H9 (cell line): Measurements from ENCODE around the gene UBE2D1. TPM values are rescaled to one million over a fixed set of nuclear protein-coding genes. Genes with fewer than 3 reads are reported as not detected.

Source experiments
- DNase-seq: peaks from one replicate; pipeline ENCODE4 v3.0.0-alpha.2; 2017
- H2AFZ ChIP-seq: one replicate; pipeline ENCODE4 v1.6.1; 2013; ENCODE audit warnings: mild to moderate bottlenecking, low read length, control low read depth, moderate library complexity
- H2AK5ac ChIP-seq: 2 replicates; pipeline ENCODE4 v1.6.1; 2013; ENCODE audit warnings: low read length, control low read depth, mixed read lengths; ENCODE audit not compliant: insufficient read length
- H2BK120ac ChIP-seq: one replicate; pipeline ENCODE4 v1.6.1; 2013; ENCODE audit warnings: low read depth, mild to moderate bottlenecking, low read length, control low read depth, inconsistent platforms; ENCODE audit not compliant: poor library complexity, severe bottlenecking
- H2BK12ac ChIP-seq: 2 replicates; pipeline ENCODE4 v1.6.1; 2013; ENCODE audit warnings: low read length, control low read depth, mixed read lengths, low read depth; ENCODE audit not compliant: insufficient read length
- H2BK15ac ChIP-seq: 2 replicates; pipeline ENCODE4 v1.6.1; 2013; ENCODE audit warnings: low read depth, low read length, control low read depth
- H2BK20ac ChIP-seq: one replicate; pipeline ENCODE4 v1.6.1; 2013; ENCODE audit warnings: low read depth, mild to moderate bottlenecking, low read length, control low read depth, inconsistent platforms; ENCODE audit not compliant: poor library complexity, severe bottlenecking
- H2BK5ac ChIP-seq: 2 replicates; pipeline ENCODE4 v1.6.1; 2013; ENCODE audit warnings: low read length, control low read depth, mixed read lengths; ENCODE audit not compliant: insufficient read length
- H3K14ac ChIP-seq: 2 replicates; pipeline ENCODE4 v1.6.1; 2013; ENCODE audit warnings: low read length, control low read depth; ENCODE audit not compliant: insufficient read depth
- H3K18ac ChIP-seq: 2 replicates; pipeline ENCODE4 v1.6.1; 2013; ENCODE audit warnings: low read depth, mild to moderate bottlenecking, mixed read lengths, low read length, control low read depth; ENCODE audit not compliant: insufficient read length
- H3K23ac ChIP-seq: 2 replicates; pipeline ENCODE4 v1.6.1; 2013; ENCODE audit warnings: low read length, control low read depth, mixed read lengths, low read depth; ENCODE audit not compliant: insufficient read length
- H3K23me2 ChIP-seq: 2 replicates; pipeline ENCODE4 v1.6.1; 2013; ENCODE audit warnings: low read depth, mild to moderate bottlenecking, mixed read lengths, low read length, control low read depth; ENCODE audit not compliant: insufficient read length, poor library complexity, severe bottlenecking
- H3K27ac ChIP-seq: 2 replicates; pipeline ENCODE4 v1.5.1; 2013; ENCODE audit warnings: low read length, control low read depth, mixed read lengths, low read depth; ENCODE audit not compliant: insufficient read length
- H3K27me3 ChIP-seq: 2 replicates; pipeline ENCODE4 v1.6.1; 2013; ENCODE audit warnings: low read length, control low read depth, inconsistent platforms; ENCODE audit not compliant: insufficient read depth
- H3K4ac ChIP-seq: 2 replicates; pipeline ENCODE4 v1.6.1; 2013; ENCODE audit warnings: low read depth, mild to moderate bottlenecking, control low read depth, inconsistent platforms, low read length, moderate library complexity
- H3K4me1 ChIP-seq: 2 replicates; pipeline ENCODE4 v1.6.1; 2013; ENCODE audit warnings: low read length, control low read depth, inconsistent platforms; ENCODE audit not compliant: insufficient read depth
- H3K4me2 ChIP-seq: 2 replicates; pipeline ENCODE4 v1.6.1; 2013; ENCODE audit warnings: low read length, control low read depth, mixed read lengths; ENCODE audit not compliant: insufficient read length, insufficient read depth
- H3K56ac ChIP-seq: 2 replicates; pipeline ENCODE4 v1.6.1; 2013; ENCODE audit warnings: low read depth, mild to moderate bottlenecking, mixed read lengths, low read length, control low read depth; ENCODE audit not compliant: insufficient read length
- H3K79me1 ChIP-seq: 2 replicates; pipeline ENCODE4 v1.6.1; 2013; ENCODE audit warnings: low read depth, mild to moderate bottlenecking, moderate library complexity, low read length, control low read depth, inconsistent platforms; ENCODE audit not compliant: insufficient read depth, poor library complexity, severe bottlenecking
- H3K79me2 ChIP-seq: 2 replicates; pipeline ENCODE4 v1.6.1; 2013; ENCODE audit warnings: low read length, control low read depth, inconsistent platforms; ENCODE audit not compliant: insufficient read depth
- H3K9ac ChIP-seq: 2 replicates; pipeline ENCODE4 v1.6.1; 2013; ENCODE audit warnings: low read length, control low read depth, mixed read lengths; ENCODE audit not compliant: insufficient read length; ENCODE audit errors: extremely low read depth
- H3K9me3 ChIP-seq: one replicate; pipeline ENCODE4 v1.6.1; 2013; ENCODE audit warnings: low read depth, low read length, inconsistent platforms; ENCODE audit not compliant: control insufficient read depth
- H3T11ph ChIP-seq: one replicate; pipeline ENCODE4 v1.6.1; 2013; ENCODE audit warnings: mild to moderate bottlenecking, low read length, control low read depth, inconsistent platforms
- H4K20me1 ChIP-seq: one replicate; pipeline ENCODE4 v1.6.1; 2013; ENCODE audit not compliant: control insufficient read depth, insufficient read length, insufficient read depth
- H4K5ac ChIP-seq: 2 replicates; pipeline ENCODE4 v1.6.1; 2013; ENCODE audit warnings: low read depth, mild to moderate bottlenecking, mixed read lengths, low read length, control low read depth; ENCODE audit not compliant: insufficient read length
- H4K8ac ChIP-seq: replicated peaks from 2 replicates; pipeline ENCODE4 v1.6.1; 2013; ENCODE audit warnings: low read length, control low read depth, mixed read lengths, low read depth; ENCODE audit not compliant: insufficient read length
- H4K91ac ChIP-seq: 2 replicates; pipeline ENCODE4 v1.6.1; 2013; ENCODE audit warnings: low read depth, mild to moderate bottlenecking, moderate library complexity, mixed read lengths, low read length, control low read depth; ENCODE audit not compliant: insufficient read length
- H3K27ac Mint-ChIP-seq, 3 experiments: 2 replicates in 2 of 3; 3 replicates in 1 of 3; pipeline ENCODE4 v1.8.0; 2020 to 2021; ENCODE audit warnings: mixed read lengths in 3 of 3, mild to moderate bottlenecking in 1 of 3, moderate library complexity in 1 of 3
- H3K27me3 Mint-ChIP-seq: 2 replicates; pipeline ENCODE4 v1.8.0; 2021; ENCODE audit warnings: low read depth, mild to moderate bottlenecking, moderate library complexity, mixed read lengths
- H3K36me3 Mint-ChIP-seq, 3 experiments: 2 replicates in 2 of 3; 3 replicates in 1 of 3; pipeline ENCODE4 v1.8.0; 2020 to 2021; ENCODE audit warnings: low read depth in 3 of 3, mixed read lengths in 3 of 3; ENCODE audit not compliant: insufficient read depth in 1 of 3
- H3K4me1 Mint-ChIP-seq, 2 experiments: 2 replicates each; pipeline ENCODE4 v1.8.0; 2020; ENCODE audit warnings: mixed read lengths in 2 of 2
- H3K4me3 Mint-ChIP-seq, 2 experiments: 2 replicates in 1 of 2; 3 replicates in 1 of 2; pipeline ENCODE4 v1.8.0; 2020 to 2021; ENCODE audit warnings: mild to moderate bottlenecking in 2 of 2, mixed read lengths in 2 of 2, moderate library complexity in 1 of 2
- H3K9me3 Mint-ChIP-seq, 2 experiments: 2 replicates in 1 of 2; 3 replicates in 1 of 2; pipeline ENCODE4 v1.8.0; 2020; ENCODE audit warnings: mild to moderate bottlenecking in 2 of 2, mixed read lengths in 2 of 2, moderate library complexity in 1 of 2
- CTCF ChIP-seq: fragments of 200-600 bp; sonication (generic); conservative IDR thresholded peaks from 3 replicates; pipeline ENCODE4 v1.8.0; 2021; ENCODE audit warnings: antibody characterized with exemption, mild to moderate bottlenecking
- WGBS: extraction: QIAGEN DNeasy Blood & Tissue Kit; methylation state at CpG from one replicate; pipeline ENCODE4 v1.1.7; 2013; ENCODE audit warnings: missing lambda C conversion rate, low lambda C conversion rate, mixed read lengths; ENCODE audit not compliant: insufficient read length; ENCODE audit errors: extremely low coverage; 5-methylcytosine and 5-hydroxymethylcytosine counted together
- total RNA-seq: library from RNA; stranded (reverse); gene quantifications from 2 replicates; pipeline ENCODE4 v1.2.1, GENCODE V29; 2021

The UBE2D1 gene
- total RNA-seq, 1 experiment from 2014 or later: 26.8 TPM

GRCh38 chr10:58389024-58389423 is 54.2 kb downstream of the UBE2D1 start:
- no peak overlapping the region for H3K23ac ChIP-seq
- TF ChIP-seq CTCF: no peak
- H3K14ac ChIP-seq: no peak overlapping the region
- H2AFZ ChIP-seq: no peak overlapping the region
- no peak overlapping the region for H3K9ac ChIP-seq
- H2BK5ac ChIP-seq: no peak overlapping the region
- H3K4me1 ChIP-seq: no peaks in the 10 kb centered on the region
- H3K79me1 ChIP-seq: no peaks in the 10 kb centered on the region
- no peak overlapping the region for H2BK20ac ChIP-seq
- H4K20me1 ChIP-seq: no peaks in the 10 kb centered on the region
- no peak overlapping the region for H3K4me2 ChIP-seq
- H3K4me1 Mint-ChIP-seq: peaks cover 14 to 18% of the 10 kb centered on the region in 2 experiments
- H3K79me2 ChIP-seq: peaks cover 9% of the 10 kb centered on the region; the same call in 1 of the 2 replicates
- no peak overlapping the region for H3K4me3 Mint-ChIP-seq
- no peak overlapping the region for H3K27ac Mint-ChIP-seq
- no peaks in the 10 kb centered on the region for H3K27me3 Mint-ChIP-seq
- no CpG with 5 or more reads among the region's 3 CpGs for WGBS
- H4K91ac ChIP-seq: no peak overlapping the region
- H3K4ac ChIP-seq: no peak overlapping the region
- H2BK120ac ChIP-seq: no peak overlapping the region
- no peaks in the 10 kb centered on the region for H3K9me3 ChIP-seq
- H3K56ac ChIP-seq: no peak overlapping the region
- no peak overlapping the region for H4K8ac ChIP-seq
- no peaks in the 10 kb centered on the region for H3K23me2 ChIP-seq
- H2AK5ac ChIP-seq: no peak overlapping the region
- DNase-seq: no peak
- no peak overlapping the region for H4K5ac ChIP-seq
- H2BK12ac ChIP-seq: no peak overlapping the region
- H3K27ac ChIP-seq: no peak overlapping the region
- H2BK15ac ChIP-seq: no peak overlapping the region
- H3K27me3 ChIP-seq: no peaks in the 10 kb centered on the region
- H3K36me3 Mint-ChIP-seq: peaks cover 28 to 74% (median 68%) of the 10 kb centered on the region in 3 experiments
- H3K18ac ChIP-seq: no peak overlapping the region
- no peak overlapping the region for H3T11ph ChIP-seq
- H3K9me3 Mint-ChIP-seq: no peaks in the 10 kb centered on the region; a peak in 1 of 5 replicates
